Kidney (tissue), 14 donors: Measurements from ENCODE around the gene MYLK3. TPM values are rescaled to one million over a fixed set of nuclear protein-coding genes. Genes with fewer than 3 reads are reported as not detected.

ENCODE experiments used
- DNase-seq, 5 donors: peaks; one replicate each; pipeline ENCODE4 v3.0.0-alpha.2; 2013 to 2020
- FAIRE-seq: peaks from 2 replicates; lab custom pipeline; 2012; peaks lifted over from hg19 to GRCh38; lab: Jason Lieb, UNC
- H3K27ac ChIP-seq, 2 donors: one replicate each; pipeline ENCODE4 v1.7.0; 2013; ENCODE audit warnings: low read depth in 2 of 2, low read length in 2 of 2, inconsistent platforms in 1 of 2
- H3K27me3 ChIP-seq: one replicate; pipeline ENCODE4 v1.7.1; 2013; ENCODE audit warnings: low read length, inconsistent platforms; ENCODE audit not compliant: control insufficient read depth, insufficient read depth
- H3K36me3 ChIP-seq, 3 donors: one replicate each; pipeline versions ENCODE4 v1.7.0 to v1.7.1; 2013; ENCODE audit warnings: low read length in 3 of 3, control low read depth in 1 of 3, inconsistent platforms in 1 of 3; ENCODE audit not compliant: insufficient read depth in 3 of 3, control insufficient read depth in 2 of 3
- H3K4me1 ChIP-seq, 3 donors: one replicate each; pipeline versions ENCODE4 v1.7.0 to v1.7.1; 2013; ENCODE audit warnings: low read length in 3 of 3, inconsistent platforms in 1 of 3, low read depth in 1 of 3; ENCODE audit not compliant: control insufficient read depth in 2 of 3, insufficient read depth in 2 of 3
- H3K4me3 ChIP-seq, 3 donors: one replicate each; pipeline versions ENCODE4 v1.7.0 to v1.8.1; 2013; ENCODE audit warnings: low read length in 3 of 3, control low read depth in 1 of 3, inconsistent platforms in 1 of 3
- H3K9ac ChIP-seq, 3 donors: one replicate each; pipeline versions ENCODE4 v1.7.0 to v1.7.1; 2013; ENCODE audit warnings: low read length in 3 of 3, control low read depth in 1 of 3, inconsistent platforms in 1 of 3
- H3K9me3 ChIP-seq, 3 donors: one replicate each; pipeline versions ENCODE4 v1.7.0 to v1.7.1; 2013; ENCODE audit warnings: low read length in 3 of 3, control low read depth in 1 of 3, inconsistent platforms in 1 of 3; ENCODE audit not compliant: control insufficient read depth in 2 of 3, insufficient read depth in 1 of 3
- CTCF ChIP-seq: IDR thresholded peaks from 3 replicates; pipeline ENCODE4 v1.5.1; 2012; ENCODE audit warnings: mild to moderate bottlenecking, moderate library complexity, borderline replicate concordance; ENCODE audit not compliant: insufficient read depth; ENCODE audit errors: extremely low read depth
- intact Hi-C: fragments of 100-400 bp; cut with DNase I; formaldehyde crosslinking; loops from one replicate; pipeline ENCODE4 v1.11.1; 2022
- polyA plus RNA-seq: library from polyadenylated mRNA; stranded (reverse); fragments of 350-450 nt; fragmentation: Illumina TruSeq; extraction: RNeasy Lipid Tissue Mini Kit (QIAGEN cat#74804); gene quantifications from one replicate; pipeline ENCODE4 v1.2.3, GENCODE V29; 2014; ENCODE audit warnings: low read depth, low replicate concordance; ENCODE audit not compliant: insufficient read depth
- total RNA-seq: library from RNA; stranded (reverse); fragmentation: NEBNext Ultra II Directional; extraction: Animal tissue kit (Norgen Biotek cat#: 25700); gene quantifications from one replicate; pipeline ENCODE4 v1.2.1, GENCODE V29; 2021
- donor health status: control.
- donor health status: control.
- donor health status: control.
- donor health status: control.
- donor health status: control.
- donor health status: DM: yes; HTN: yes; CAD: no.
- donor health status: Normal renal cell carcinoma (clear cell type).

Gene MYLK3
- total and polyA plus RNA-seq, 2 donors from 2014 or later, result 0.31 to 1.5 TPM

GRCh38 chr16:46745617-46746016 lies 2.5 kb downstream of the MYLK3 start:
- TF ChIP-seq CTCF, result no peak
- Histone ChIP-seq H3K36me3 (no peaks in the 10 kb centered on the region), H3K9ac (no peak overlapping the region), H3K9me3 (no peaks in the 10 kb centered on the region), H3K4me1 (no peaks in the 10 kb centered on the region), H3K27me3 (no peaks in the 10 kb centered on the region), H3K4me3 (no peak overlapping the region), H3K27ac (no peak overlapping the region)
- DNase-seq (no peak), FAIRE-seq (no peak)
- intact Hi-C loops, result no loop called here

- Histone ChIP-seq H3K4me1 (no peaks in the 10 kb centered on the region), H3K9ac (no peak overlapping the region), H3K9me3 (no peaks in the 10 kb centered on the region), H3K36me3 (no peaks in the 10 kb centered on the region), H3K27me3 (no peaks in the 10 kb centered on the region), H3K27ac (peak overlapping the region in 1 of 2 donors; percentile 65), H3K4me3 (no peak overlapping the region)
- FAIRE-seq (no peak), DNase-seq (peak in 3 of 5 donors; percentile 19 to 30 (median 25))
- intact Hi-C loops, result no loop called here
- TF ChIP-seq CTCF, result no peak
Measured at GRCh38 chr16:46743232-46743719, 4.9 kb downstream of the MYLK3 start.

GRCh38 chr16:46739934-46740333 lies 8.2 kb downstream of the MYLK3 start:
- H3K4me1 ChIP-seq, result no peaks in the 10 kb centered on the region
- DNase-seq (no peak), FAIRE-seq (no peak)
- H3K27ac ChIP-seq, result no peak overlapping the region
- intact Hi-C loops, result no loop called here
- no peak overlapping the region for H3K4me3 ChIP-seq
- TF ChIP-seq CTCF, result no peak
- no peaks in the 10 kb centered on the region for H3K9me3 ChIP-seq
- H3K36me3 ChIP-seq, result no peaks in the 10 kb centered on the region
- no peak overlapping the region for H3K9ac ChIP-seq
- H3K27me3 ChIP-seq, result no peaks in the 10 kb centered on the region
